Measurements from ENCODE around the gene TRABD2B. TPM values are rescaled to one million over a fixed set of nuclear protein-coding genes. Genes with fewer than 3 reads are reported as not detected.

Gene TRABD2B
- total and polyA plus RNA-seq, 2 experiments from 2014 or later, result 1.6 to 2.0 TPM

DNA sequence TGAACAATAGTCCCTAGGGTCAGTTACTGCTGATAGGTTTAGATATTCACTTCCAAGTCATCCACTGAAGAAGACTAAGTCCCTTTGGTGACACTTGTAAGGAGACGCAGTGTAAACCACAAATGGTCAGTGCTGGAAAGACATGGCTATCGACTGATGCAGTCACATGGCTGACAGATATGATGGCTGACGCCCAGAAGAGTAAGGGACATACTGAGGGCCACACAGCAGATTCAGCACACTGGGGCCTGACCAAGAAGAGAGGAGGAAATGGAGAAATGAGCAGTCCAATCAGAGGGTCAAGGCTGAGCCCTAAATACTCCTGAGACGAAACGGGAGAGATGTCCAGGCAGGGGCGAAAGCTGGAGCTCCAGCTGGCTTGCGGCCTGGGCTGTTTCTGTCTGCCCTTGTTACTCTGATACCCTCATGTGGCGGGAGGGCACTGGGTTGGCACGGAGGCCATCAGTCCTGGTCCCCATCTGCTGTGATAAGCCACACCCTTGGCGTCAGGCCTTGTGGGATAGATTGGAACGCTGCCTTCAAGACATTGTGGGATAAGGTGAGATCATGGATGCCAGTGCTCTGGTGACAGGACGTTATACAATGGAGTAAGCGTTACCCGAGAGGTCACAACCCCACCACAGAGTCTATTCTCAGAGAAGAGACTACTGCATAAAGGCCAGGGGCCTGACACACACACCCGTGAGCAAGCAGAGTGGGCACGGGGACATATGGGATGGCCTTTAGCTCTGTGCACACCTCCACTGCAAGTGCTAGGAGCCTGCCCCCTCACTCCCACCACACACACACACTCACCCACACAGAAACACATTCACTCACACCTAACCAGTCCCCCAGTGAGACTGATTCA is 158.4 kb downstream of the TRABD2B start (continued):
- TF ChIP-seq, protein P1, sequence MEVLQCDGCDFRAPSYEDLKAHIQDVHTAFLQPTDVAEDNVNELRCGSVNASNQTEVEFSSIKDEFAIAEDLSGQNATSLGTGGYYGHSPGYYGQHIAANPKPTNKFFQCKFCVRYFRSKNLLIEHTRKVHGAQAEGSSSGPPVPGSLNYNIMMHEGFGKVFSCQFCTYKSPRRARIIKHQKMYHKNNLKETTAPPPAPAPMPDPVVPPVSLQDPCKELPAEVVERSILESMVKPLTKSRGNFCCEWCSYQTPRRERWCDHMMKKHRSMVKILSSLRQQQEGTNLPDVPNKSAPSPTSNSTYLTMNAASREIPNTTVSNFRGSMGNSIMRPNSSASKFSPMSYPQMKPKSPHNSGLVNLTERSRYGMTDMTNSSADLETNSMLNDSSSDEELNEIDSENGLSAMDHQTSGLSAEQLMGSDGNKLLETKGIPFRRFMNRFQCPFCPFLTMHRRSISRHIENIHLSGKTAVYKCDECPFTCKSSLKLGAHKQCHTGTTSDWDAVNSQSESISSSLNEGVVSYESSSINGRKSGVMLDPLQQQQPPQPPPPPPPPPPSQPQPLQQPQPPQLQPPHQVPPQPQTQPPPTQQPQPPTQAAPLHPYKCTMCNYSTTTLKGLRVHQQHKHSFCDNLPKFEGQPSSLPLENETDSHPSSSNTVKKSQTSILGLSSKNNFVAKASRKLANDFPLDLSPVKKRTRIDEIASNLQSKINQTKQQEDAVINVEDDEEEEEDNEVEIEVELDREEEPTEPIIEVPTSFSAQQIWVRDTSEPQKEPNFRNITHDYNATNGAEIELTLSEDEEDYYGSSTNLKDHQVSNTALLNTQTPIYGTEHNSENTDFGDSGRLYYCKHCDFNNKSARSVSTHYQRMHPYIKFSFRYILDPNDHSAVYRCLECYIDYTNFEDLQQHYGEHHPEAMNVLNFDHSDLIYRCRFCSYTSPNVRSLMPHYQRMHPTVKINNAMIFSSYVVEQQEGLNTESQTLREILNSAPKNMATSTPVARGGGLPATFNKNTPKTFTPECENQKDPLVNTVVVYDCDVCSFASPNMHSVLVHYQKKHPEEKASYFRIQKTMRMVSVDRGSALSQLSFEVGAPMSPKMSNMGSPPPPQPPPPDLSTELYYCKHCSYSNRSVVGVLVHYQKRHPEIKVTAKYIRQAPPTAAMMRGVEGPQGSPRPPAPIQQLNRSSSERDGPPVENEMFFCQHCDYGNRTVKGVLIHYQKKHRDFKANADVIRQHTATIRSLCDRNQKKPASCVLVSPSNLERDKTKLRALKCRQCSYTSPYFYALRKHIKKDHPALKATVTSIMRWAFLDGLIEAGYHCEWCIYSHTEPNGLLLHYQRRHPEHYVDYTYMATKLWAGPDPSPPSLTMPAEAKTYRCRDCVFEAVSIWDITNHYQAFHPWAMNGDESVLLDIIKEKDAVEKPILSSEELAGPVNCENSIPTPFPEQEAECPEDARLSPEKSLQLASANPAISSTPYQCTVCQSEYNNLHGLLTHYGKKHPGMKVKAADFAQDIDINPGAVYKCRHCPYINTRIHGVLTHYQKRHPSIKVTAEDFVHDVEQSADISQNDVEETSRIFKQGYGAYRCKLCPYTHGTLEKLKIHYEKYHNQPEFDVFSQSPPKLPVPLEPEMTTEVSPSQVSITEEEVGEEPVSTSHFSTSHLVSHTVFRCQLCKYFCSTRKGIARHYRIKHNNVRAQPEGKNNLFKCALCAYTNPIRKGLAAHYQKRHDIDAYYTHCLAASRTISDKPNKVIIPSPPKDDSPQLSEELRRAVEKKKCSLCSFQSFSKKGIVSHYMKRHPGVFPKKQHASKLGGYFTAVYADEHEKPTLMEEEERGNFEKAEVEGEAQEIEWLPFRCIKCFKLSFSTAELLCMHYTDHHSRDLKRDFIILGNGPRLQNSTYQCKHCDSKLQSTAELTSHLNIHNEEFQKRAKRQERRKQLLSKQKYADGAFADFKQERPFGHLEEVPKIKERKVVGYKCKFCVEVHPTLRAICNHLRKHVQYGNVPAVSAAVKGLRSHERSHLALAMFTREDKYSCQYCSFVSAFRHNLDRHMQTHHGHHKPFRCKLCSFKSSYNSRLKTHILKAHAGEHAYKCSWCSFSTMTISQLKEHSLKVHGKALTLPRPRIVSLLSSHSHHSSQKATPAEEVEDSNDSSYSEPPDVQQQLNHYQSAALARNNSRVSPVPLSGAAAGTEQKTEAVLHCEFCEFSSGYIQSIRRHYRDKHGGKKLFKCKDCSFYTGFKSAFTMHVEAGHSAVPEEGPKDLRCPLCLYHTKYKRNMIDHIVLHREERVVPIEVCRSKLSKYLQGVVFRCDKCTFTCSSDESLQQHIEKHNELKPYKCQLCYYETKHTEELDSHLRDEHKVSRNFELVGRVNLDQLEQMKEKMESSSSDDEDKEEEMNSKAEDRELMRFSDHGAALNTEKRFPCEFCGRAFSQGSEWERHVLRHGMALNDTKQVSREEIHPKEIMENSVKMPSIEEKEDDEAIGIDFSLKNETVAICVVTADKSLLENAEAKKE (CRISPR knock-in tag; IDR thresholded peaks at IDR 0.05), result no peak
- no peak for TF ChIP-seq EZH2 (IDR thresholded peaks at IDR 0.05; ENCODE audit: low read depth, unreplicated experiment)

DNA sequence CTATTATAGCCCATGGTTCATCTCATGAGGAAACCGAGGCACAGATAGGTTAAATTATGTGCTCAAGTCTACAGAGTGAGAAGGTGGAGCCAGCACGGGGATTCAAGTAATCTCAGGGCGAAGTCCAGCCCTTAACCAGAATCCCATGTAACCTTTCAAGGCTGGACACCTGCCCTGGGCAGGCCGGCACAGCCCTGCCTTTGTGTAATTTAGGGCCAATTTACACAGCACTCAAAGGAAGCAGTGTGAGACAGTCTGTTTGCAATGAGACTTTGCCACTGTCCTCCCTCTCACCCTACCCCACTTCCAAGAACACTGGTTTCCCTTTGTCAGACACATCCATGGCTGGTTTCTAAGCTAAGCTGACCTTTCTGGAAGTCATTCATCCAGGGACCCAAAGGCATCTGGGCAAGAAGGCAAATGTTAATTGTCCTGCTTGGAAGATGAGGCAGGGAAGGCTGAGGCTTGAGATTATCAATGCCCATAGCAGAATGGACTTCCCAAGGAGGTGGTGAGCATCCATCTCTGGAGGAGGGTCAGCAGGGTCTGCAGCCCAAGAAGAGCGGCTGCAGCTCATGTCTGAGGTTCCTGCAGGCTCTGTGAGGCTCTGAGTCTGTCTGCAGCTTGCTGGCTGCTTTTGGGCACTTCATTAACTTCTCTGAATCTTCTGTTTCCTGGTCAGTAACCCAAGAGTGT is 159.2 kb downstream of the TRABD2B start:
- Histone ChIP-seq H3K36me3 (ENCODE audit: insufficient read depth) (no peaks in the 10 kb centered on the region), H2AFZ (no peak overlapping the region), H4K20me1 (replicated peaks; ENCODE audit: insufficient read depth) (no peaks in the 10 kb centered on the region; the same call in 1 of the 2 replicates), H3K9me2 (ENCODE audit: insufficient read depth) (no peaks in the 10 kb centered on the region; the same call in 1 of the 2 replicates), H3F3A (replicated peaks; ENCODE audit: low read depth) (no peaks in the 10 kb centered on the region), H3K4me1 (ENCODE audit: insufficient read depth) (peaks cover 13% of the 10 kb centered on the region), H3K4me2 (no peak overlapping the region), H3K79me2 (replicated peaks; ENCODE audit: insufficient read depth) (no peaks in the 10 kb centered on the region), H3K27ac (ENCODE audit: low read depth) (no peak overlapping the region), H3K27me3 (ENCODE audit: insufficient read depth) (no peaks in the 10 kb centered on the region), H3K4me3 (no peak overlapping the region)
- no peak for DNase-seq (ENCODE audit: low spot score)
- Mint-ChIP-seq H3K4me3 (no peak overlapping the region), H3K36me3 (ENCODE audit: low read depth) (no peaks in the 10 kb centered on the region; the same call in 2 of the 3 replicates), H3K27ac (no peak overlapping the region), H3K9me3 (peaks cover 5% of the 10 kb centered on the region; the same call in 1 of the 3 replicates), H3K27me3 (ENCODE audit: insufficient read depth, low read depth, poor library complexity) (peaks cover 8% of the 10 kb centered on the region), H3K4me1 (peaks cover 19% of the 10 kb centered on the region)
- no peak for ATAC-seq
- TF ChIP-seq ZNF331 (CRISPR knock-in tag; IDR thresholded peaks at IDR 0.05; ENCODE audit: low read depth) (no peak), STAT1 (IDR thresholded peaks at IDR 0.05; ENCODE audit: unreplicated experiment) (no peak), NANOG (IDR thresholded peaks at IDR 0.05; ENCODE audit: borderline replicate concordance) (no peak), EZH2 (IDR thresholded peaks at IDR 0.05; ENCODE audit: low read depth, unreplicated experiment) (no peak), JUNB (IDR thresholded peaks at IDR 0.05; ENCODE audit: unreplicated experiment) (no peak), ZNF114 (CRISPR knock-in tag; IDR thresholded peaks at IDR 0.05) (no peak)
- TF ChIP-seq, protein P2, sequence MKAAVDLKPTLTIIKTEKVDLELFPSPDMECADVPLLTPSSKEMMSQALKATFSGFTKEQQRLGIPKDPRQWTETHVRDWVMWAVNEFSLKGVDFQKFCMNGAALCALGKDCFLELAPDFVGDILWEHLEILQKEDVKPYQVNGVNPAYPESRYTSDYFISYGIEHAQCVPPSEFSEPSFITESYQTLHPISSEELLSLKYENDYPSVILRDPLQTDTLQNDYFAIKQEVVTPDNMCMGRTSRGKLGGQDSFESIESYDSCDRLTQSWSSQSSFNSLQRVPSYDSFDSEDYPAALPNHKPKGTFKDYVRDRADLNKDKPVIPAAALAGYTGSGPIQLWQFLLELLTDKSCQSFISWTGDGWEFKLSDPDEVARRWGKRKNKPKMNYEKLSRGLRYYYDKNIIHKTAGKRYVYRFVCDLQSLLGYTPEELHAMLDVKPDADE (IDR thresholded peaks at IDR 0.05), result no peak
- TF ChIP-seq, protein P3, sequence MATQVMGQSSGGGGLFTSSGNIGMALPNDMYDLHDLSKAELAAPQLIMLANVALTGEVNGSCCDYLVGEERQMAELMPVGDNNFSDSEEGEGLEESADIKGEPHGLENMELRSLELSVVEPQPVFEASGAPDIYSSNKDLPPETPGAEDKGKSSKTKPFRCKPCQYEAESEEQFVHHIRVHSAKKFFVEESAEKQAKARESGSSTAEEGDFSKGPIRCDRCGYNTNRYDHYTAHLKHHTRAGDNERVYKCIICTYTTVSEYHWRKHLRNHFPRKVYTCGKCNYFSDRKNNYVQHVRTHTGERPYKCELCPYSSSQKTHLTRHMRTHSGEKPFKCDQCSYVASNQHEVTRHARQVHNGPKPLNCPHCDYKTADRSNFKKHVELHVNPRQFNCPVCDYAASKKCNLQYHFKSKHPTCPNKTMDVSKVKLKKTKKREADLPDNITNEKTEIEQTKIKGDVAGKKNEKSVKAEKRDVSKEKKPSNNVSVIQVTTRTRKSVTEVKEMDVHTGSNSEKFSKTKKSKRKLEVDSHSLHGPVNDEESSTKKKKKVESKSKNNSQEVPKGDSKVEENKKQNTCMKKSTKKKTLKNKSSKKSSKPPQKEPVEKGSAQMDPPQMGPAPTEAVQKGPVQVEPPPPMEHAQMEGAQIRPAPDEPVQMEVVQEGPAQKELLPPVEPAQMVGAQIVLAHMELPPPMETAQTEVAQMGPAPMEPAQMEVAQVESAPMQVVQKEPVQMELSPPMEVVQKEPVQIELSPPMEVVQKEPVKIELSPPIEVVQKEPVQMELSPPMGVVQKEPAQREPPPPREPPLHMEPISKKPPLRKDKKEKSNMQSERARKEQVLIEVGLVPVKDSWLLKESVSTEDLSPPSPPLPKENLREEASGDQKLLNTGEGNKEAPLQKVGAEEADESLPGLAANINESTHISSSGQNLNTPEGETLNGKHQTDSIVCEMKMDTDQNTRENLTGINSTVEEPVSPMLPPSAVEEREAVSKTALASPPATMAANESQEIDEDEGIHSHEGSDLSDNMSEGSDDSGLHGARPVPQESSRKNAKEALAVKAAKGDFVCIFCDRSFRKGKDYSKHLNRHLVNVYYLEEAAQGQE (IDR thresholded peaks at IDR 0.05; ENCODE audit: unreplicated experiment), result no peak
